ENCODE data around the gene SMAD6.
A peak's percentile ranks its signal among the peaks of the same experiment; 100 is the strongest.

SMAD6 gene

GRCh38 chr15:66702035-66702786, at the start of gene SMAD6:
SMAD6 (plus strand) TSS chr15:66702236; CDS start chr15:66703259, 1,023 bp downstream.
- DNase-seq = peak; percentile 98

GRCh38 chr15:66652806-66653205, 49.2 kb upstream of the SMAD6 start:
- no peak for DNase-seq

GRCh38 chr15:66653398-66653797, 48.6 kb upstream of the SMAD6 start:
- no peak for DNase-seq

- no peak for DNase-seq
These were observed 48.2 kb upstream of the SMAD6 start for GRCh38 chr15:66653852-66654251.

GRCh38 chr15:66654361-66654738, 47.7 kb upstream of the SMAD6 start:
- DNase-seq = no peak

- DNase-seq = peak; percentile 48
These were observed 47.2 kb upstream of the SMAD6 start for GRCh38 chr15:66654739-66655375.

- no peak for DNase-seq
These were observed 46.5 kb upstream of the SMAD6 start for GRCh38 chr15:66655511-66655910.

- DNase-seq = no peak
These were observed 46.0 kb upstream of the SMAD6 start for GRCh38 chr15:66655997-66656396.

GRCh38 chr15:66657185-66658020, 44.6 kb upstream of the SMAD6 start:
- peak; percentile 92 for DNase-seq

GRCh38 chr15:66658044-66658443, 44.0 kb upstream of the SMAD6 start:
- peak; percentile 57 for DNase-seq

GRCh38 chr15:66658855-66659254, 43.2 kb upstream of the SMAD6 start:
- no peak for DNase-seq

- DNase-seq = no peak
These were observed 42.7 kb upstream of the SMAD6 start for GRCh38 chr15:66659384-66659783.

- DNase-seq = no peak
These were observed 40.5 kb upstream of the SMAD6 start for GRCh38 chr15:66661432-66662096.

GRCh38 chr15:66662522-66662921, 39.5 kb upstream of the SMAD6 start:
- no peak for DNase-seq

GRCh38 chr15:66663664-66664063, 38.4 kb upstream of the SMAD6 start:
- no peak for DNase-seq

- DNase-seq = no peak
These were observed 31.9 kb upstream of the SMAD6 start for GRCh38 chr15:66670175-66670574.

GRCh38 chr15:66670762-66671580, 31.1 kb upstream of the SMAD6 start:
- no peak for DNase-seq

GRCh38 chr15:66672867-66673266, 29.2 kb upstream of the SMAD6 start:
- DNase-seq = no peak

GRCh38 chr15:66673410-66674322, 28.4 kb upstream of the SMAD6 start:
- peak; percentile 40 for DNase-seq

- DNase-seq = no peak
These were observed 27.3 kb upstream of the SMAD6 start for GRCh38 chr15:66674756-66675155.

GRCh38 chr15:66675446-66675845, 26.6 kb upstream of the SMAD6 start:
- DNase-seq = no peak

Data from eye (tissue), 1 donor.